AG04450 (cell line): ENCODE data around the gene XPC. TPM values are rescaled to one million over a fixed set of nuclear protein-coding genes. Genes with fewer than 3 reads are reported as not detected.

ENCODE experiments used
- CTCF ChIA-PET: fragments of 300-600, 350-600 bp; formaldehyde crosslinking; extraction: SDS; loops from one replicate; lab custom pipeline; 2022; ENCODE audit warnings: antibody characterized with exemption, inconsistent platforms; lab: Charles Lee
- POLR2A ChIA-PET: fragments of 350-600 bp; formaldehyde crosslinking; extraction: SDS; loops from one replicate; lab custom pipeline; 2021; ENCODE audit warnings: antibody characterized with exemption, inconsistent platforms; lab: Yijun Ruan, JAX
- DNase-seq: peaks from one replicate; pipeline ENCODE4 v3.0.0-alpha.2; 2011; ENCODE audit warnings: low read depth, low spot score
- H3K27ac ChIP-seq: one replicate; pipeline ENCODE4 v1.5.1; 2012; ENCODE audit warnings: low read depth, low read length, control low read depth
- H3K27me3 ChIP-seq: one replicate; pipeline ENCODE4 v1.6.0; 2012; ENCODE audit warnings: low read length; ENCODE audit not compliant: control insufficient read depth, insufficient read depth
- H3K4me3 ChIP-seq: 2 replicates; pipeline ENCODE4 v1.5.1; 2011; ENCODE audit warnings: mild to moderate bottlenecking, low read depth, low read length, control low read depth
- H3K9me3 ChIP-seq: 2 replicates; pipeline ENCODE4 v1.5.1; 2012; ENCODE audit warnings: low read length; ENCODE audit not compliant: control insufficient read depth, insufficient read depth
- CTCF ChIP-seq: IDR thresholded peaks from 2 replicates; pipeline ENCODE4 v1.5.1; 2011; ENCODE audit warnings: low read depth, low read length, control low read depth, inconsistent platforms
- polyA plus RNA-seq: library from polyadenylated mRNA; depleted of rRNA; stranded (reverse); fragments of >200 nt; gene quantifications from 2 replicates; pipeline ENCODE4 v1.2.3, GENCODE V29; 2011

Gene XPC
- polyA plus RNA-seq, 1 experiment: 39.0 TPM

- no peak overlapping the region for H3K27ac ChIP-seq
- no peak for DNase-seq
- ChIA-PET POLR2A (interaction anchor here (2.1 kb wide), 1 partner anchor 21 kb away, joined by 8 read pairs; the partner anchor contains the start of genes LSM3 and XPC), CTCF (no interaction called here)
- H3K27me3 ChIP-seq: no peaks in the 10 kb centered on the region
- no peak overlapping the region for H3K4me3 ChIP-seq
- TF ChIP-seq CTCF: no peak
- no peaks in the 10 kb centered on the region for H3K9me3 ChIP-seq
Measured at GRCh38 chr3:14156843-14157561, 21.4 kb downstream of the XPC start.

GRCh38 chr3:14156201-14156600 is 22.2 kb downstream of the XPC start:
- Histone ChIP-seq H3K9me3 (no peaks in the 10 kb centered on the region), H3K27me3 (no peaks in the 10 kb centered on the region), H3K27ac (no peak overlapping the region), H3K4me3 (no peak overlapping the region)
- no peak for DNase-seq
- no peak for TF ChIP-seq CTCF
- ChIA-PET POLR2A (no interaction called here), CTCF (interaction anchor here (1.0 kb wide), 1 partner anchor 31 kb away, joined by 4 read pairs; the partner anchor contains the start of genes CHCHD4 and TMEM43)

- TF ChIP-seq CTCF: no peak
- POLR2A ChIA-PET: no interaction called here
- Histone ChIP-seq H3K4me3 (no peak overlapping the region), H3K9me3 (no peaks in the 10 kb centered on the region), H3K27me3 (no peaks in the 10 kb centered on the region), H3K27ac (no peak overlapping the region)
- CTCF ChIA-PET: interaction anchor here (1.0 kb wide), 1 partner anchor 30 kb away, joined by 4 read pairs; the partner anchor contains the start of genes CHCHD4 and TMEM43
- no peak for DNase-seq
Measured at GRCh38 chr3:14154895-14155440, 23.4 kb downstream of the XPC start.

GRCh38 chr3:14154276-14154675 is 24.1 kb downstream of the XPC start:
- H3K27ac ChIP-seq: no peak overlapping the region
- no peaks in the 10 kb centered on the region for H3K9me3 ChIP-seq
- CTCF ChIA-PET: interaction anchor here (1.5 kb wide), 1 partner anchor 16 kb away, joined by 4 read pairs; no protein-coding TSS in a partner anchor
- no peak for TF ChIP-seq CTCF
- DNase-seq: no peak
- POLR2A ChIA-PET: no interaction called here
- no peaks in the 10 kb centered on the region for H3K27me3 ChIP-seq
- H3K4me3 ChIP-seq: no peak overlapping the region

GRCh38 chr3:14153663-14154062 is 24.7 kb downstream of the XPC start:
- ChIA-PET CTCF (interaction anchor here (1.0 to 2.5 kb wide), 3 partner anchors 9 to 50 kb away, joined by 4 to 9 read pairs (median 5); no protein-coding TSS in a partner anchor), POLR2A (no interaction called here)
- no peaks in the 10 kb centered on the region for H3K27me3 ChIP-seq
- DNase-seq: no peak
- H3K9me3 ChIP-seq: no peaks in the 10 kb centered on the region
- no peak for TF ChIP-seq CTCF
- H3K27ac ChIP-seq: no peak overlapping the region
- H3K4me3 ChIP-seq: no peak overlapping the region
